Esophagus squamous epithelium (tissue), 5 donors: ENCODE results near the gene SCN4A. TPM values are rescaled to one million over a fixed set of nuclear protein-coding genes. Genes with fewer than 3 reads are reported as not detected.

Experiments
- DNase-seq: peaks from one replicate; lab custom pipeline; 2025; lab: John Stamatoyannopoulos, UW
- H3K27ac ChIP-seq, 4 donors: fragments of 200-600 bp; sonication (generic); one replicate each; pipeline ENCODE4 v1.5.1; 2016 to 2019; ENCODE audit warnings: mild to moderate bottlenecking in 1 of 4
- H3K27me3 ChIP-seq, 4 donors: fragments of 200-600 bp; sonication (generic); 1 replicate in 3 of 4; 2 replicates in 1 of 4; pipeline versions ENCODE4 v1.5.1 to v1.6.0; 2017 to 2021; ENCODE audit warnings: antibody characterized with exemption in 1 of 4
- H3K36me3 ChIP-seq, 3 donors: fragments of 200-600 bp; sonication (generic); one replicate each; pipeline ENCODE4 v1.5.1; 2016 to 2019
- H3K4me1 ChIP-seq, 3 donors: fragments of 200-600 bp; sonication (generic); one replicate each; pipeline ENCODE4 v1.5.1; 2017 to 2019
- H3K4me3 ChIP-seq, 4 donors: fragments of 200-600 bp; sonication (generic); 1 replicate in 3 of 4; 2 replicates in 1 of 4; pipeline ENCODE4 v1.5.1; 2016 to 2019; ENCODE audit warnings: mild to moderate bottlenecking in 2 of 4, moderate library complexity in 1 of 4
- H3K9me3 ChIP-seq, 3 donors: fragments of 200-600 bp; sonication (generic); one replicate each; pipeline ENCODE4 v1.5.1; 2016 to 2019
- CTCF ChIP-seq, 6 experiments: fragments of 450-650 bp in 4 of 6; fragments of 200-600 bp in 2 of 6; sonication (generic) in 2 of 6; IDR thresholded peaks; one replicate each; pipeline ENCODE4 v1.5.1; 2016 to 2019; ENCODE audit warnings: antibody characterized with exemption in 6 of 6, mild to moderate bottlenecking in 4 of 6, moderate library complexity in 4 of 6
- POLR2A ChIP-seq, 4 donors: fragments of 450-650 bp; IDR thresholded peaks; one replicate each; pipeline ENCODE4 v1.6.1; 2017; ENCODE audit warnings: antibody characterized with exemption in 4 of 4, mild to moderate bottlenecking in 4 of 4, moderate library complexity in 3 of 4
- WGBS, 2 donors: methylation state at CpG; one replicate each; pipeline ENCODE4 v1.1.5; 2018; 5-methylcytosine and 5-hydroxymethylcytosine counted together
- intact Hi-C: fragments of 100-400 bp; cut with DNase I; formaldehyde crosslinking; loops from one replicate; pipeline ENCODE4 v1.15.0; 2022
- total RNA-seq, 4 donors: library from RNA; depleted of rRNA; stranded (reverse); fragments of >200 nt; gene quantifications; one replicate each; pipeline ENCODE4 v1.1.0, GENCODE V29; 2016
- donor health status: DM: yes; HTN: yes; CAD: no.

SCN4A gene
- total RNA-seq, 4 donors from 2014 or later = under 0.01 to 0.12 TPM; not detected in 2

DNA sequence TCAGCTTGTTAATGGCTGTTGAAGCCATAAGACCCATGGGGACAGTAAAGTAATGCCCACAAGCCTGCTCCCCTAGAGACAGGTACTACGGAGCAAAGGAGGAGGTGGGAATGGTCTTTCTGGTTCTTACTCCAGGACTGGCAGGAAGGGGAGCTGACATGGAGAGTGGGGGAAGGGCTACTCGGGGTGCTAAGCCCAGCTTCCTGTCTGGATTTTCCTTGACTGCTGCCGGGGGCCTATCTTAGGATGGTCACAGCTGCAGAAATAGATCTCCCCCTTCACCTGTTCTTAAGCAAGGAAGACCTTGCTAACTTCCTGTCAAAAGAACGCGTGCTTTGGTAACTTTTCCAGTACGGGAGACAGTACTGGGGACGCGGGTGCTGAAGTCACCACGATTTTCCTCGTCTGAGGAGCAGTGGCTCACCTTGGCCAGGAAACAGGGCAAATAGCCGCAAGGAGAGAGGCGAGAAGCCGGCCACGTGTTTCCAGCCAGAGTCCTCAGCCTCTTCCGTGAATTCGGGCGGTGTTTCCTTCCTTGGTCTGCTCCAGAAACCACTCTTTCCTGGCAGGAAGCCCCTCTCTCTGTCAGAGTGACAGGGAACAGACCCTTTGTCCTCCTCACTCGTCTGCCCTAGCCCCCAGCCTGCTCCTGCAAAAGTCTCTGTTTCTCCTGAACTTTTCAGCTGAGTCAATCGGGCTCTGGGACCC, 24.8 kb upstream of the SCN4A start:
- 11 to 19% methylated on average over 14 to 16 of the region's 19 CpGs for WGBS, 2 donors

GRCh38 chr17:63996430-63997182, 23.9 kb upstream of the SCN4A start:
- Histone ChIP-seq H3K4me3 (no peak overlapping the region), H3K9me3 (no peaks in the 10 kb centered on the region), H3K4me1 (peaks cover 12 to 23% (median 14%) of the 10 kb centered on the region in 3 donors), H3K27ac (no peak overlapping the region), H3K27me3 (peaks cover 0 to 83% (median 4%) of the 10 kb centered on the region in 4 donors), H3K36me3 (no peaks in the 10 kb centered on the region)
- DNase-seq = no peak
- no peak for TF ChIP-seq CTCF (IDR thresholded peaks at IDR 0.05)
- TF ChIP-seq POLR2A (IDR thresholded peaks at IDR 0.05) = no peak
- intact Hi-C loops = no loop called here
- 93 to 95% methylated on average over 8 to 11 of the region's 11 CpGs for WGBS, 2 donors

More for the DNA sequence above, 24.8 kb upstream of the SCN4A start:
- H3K9me3 ChIP-seq = no peaks in the 10 kb centered on the region
- intact Hi-C loops = no loop called here
- peaks cover 12 to 23% (median 14%) of the 10 kb centered on the region in 3 donors for H3K4me1 ChIP-seq
- H3K4me3 ChIP-seq = peak overlapping the region in 3 of 4 donors; percentile 48 to 68 (median 52)
- no peak for DNase-seq
- peaks cover 0 to 74% (median 4%) of the 10 kb centered on the region in 4 donors for H3K27me3 ChIP-seq
- no peaks in the 10 kb centered on the region for H3K36me3 ChIP-seq
- H3K27ac ChIP-seq = peak overlapping the region in 2 of 4 donors; percentile 8 to 38
- TF ChIP-seq POLR2A (IDR thresholded peaks at IDR 0.05) (no peak), CTCF (IDR thresholded peaks at IDR 0.05) (no peak)

- no peak overlapping the region for H3K27ac ChIP-seq
- 73 to 90% methylated on average over 3 to 5 of the region's 5 CpGs for WGBS, 2 donors
- H3K36me3 ChIP-seq = no peaks in the 10 kb centered on the region
- H3K4me3 ChIP-seq = no peak overlapping the region
- peaks cover 0 to 89% (median 4%) of the 10 kb centered on the region in 4 donors for H3K27me3 ChIP-seq
- H3K4me1 ChIP-seq = peaks cover 6 to 25% (median 15%) of the 10 kb centered on the region in 3 donors
- H3K9me3 ChIP-seq = no peaks in the 10 kb centered on the region
- TF ChIP-seq POLR2A (IDR thresholded peaks at IDR 0.05) (no peak), CTCF (IDR thresholded peaks at IDR 0.05) (no peak)
- intact Hi-C loops = no loop called here
- no peak for DNase-seq
Measured at GRCh38 chr17:63995626-63996025, 22.9 kb upstream of the SCN4A start.

DNA sequence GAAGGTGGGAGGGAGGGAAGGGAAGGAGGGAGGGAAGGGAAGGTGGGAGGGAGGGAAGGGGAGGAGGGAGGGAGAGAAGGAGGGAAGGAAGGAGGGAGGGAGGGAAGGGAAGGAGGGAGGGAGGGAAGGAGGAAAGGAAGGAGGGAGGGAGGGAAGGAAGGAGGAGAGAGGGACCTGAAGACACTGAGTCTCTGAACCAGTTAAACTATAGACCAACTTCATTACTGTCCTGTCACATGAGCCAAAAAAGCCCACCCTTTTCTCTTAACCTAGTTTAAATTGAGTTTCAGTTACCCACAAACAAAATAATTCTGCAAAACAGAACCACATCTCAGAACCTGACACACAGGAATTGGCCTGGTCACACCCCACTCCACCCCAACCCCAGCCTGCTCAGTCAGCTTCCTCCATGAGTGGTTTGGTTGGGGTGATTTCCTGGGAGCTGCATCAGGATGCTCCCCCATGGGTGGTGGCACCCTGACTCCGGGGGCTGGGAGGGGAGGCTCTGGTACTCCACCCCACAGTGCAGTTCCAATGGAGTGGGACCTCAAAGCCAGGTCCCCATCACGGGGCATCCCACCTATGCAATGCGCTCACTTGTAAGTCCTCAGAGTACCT, 20.8 kb upstream of the SCN4A start:
- no peak for TF ChIP-seq POLR2A (IDR thresholded peaks at IDR 0.05)
- TF ChIP-seq CTCF (IDR thresholded peaks at IDR 0.05) = no peak
- Histone ChIP-seq H3K27me3 (peaks cover 0 to 92% (median 0%) of the 10 kb centered on the region in 4 donors), H3K9me3 (no peaks in the 10 kb centered on the region), H3K4me3 (no peak overlapping the region), H3K4me1 (peaks cover under 1 to 27% (median 12%) of the 10 kb centered on the region in 3 donors), H3K36me3 (no peaks in the 10 kb centered on the region), H3K27ac (no peak overlapping the region)
- WGBS, 2 donors = 67% methylated on average over 2 of the region's 3 CpGs; no CpG with 5 or more reads in 1 of the 2 donors
- DNase-seq = no peak
- intact Hi-C loops = no loop called here
